ENCODE data around the gene RGS6. TPM values are rescaled to one million over a fixed set of nuclear protein-coding genes. Genes with fewer than 3 reads are reported as not detected.

RGS6 gene
- total RNA-seq, 1 donor = not detected

DNA sequence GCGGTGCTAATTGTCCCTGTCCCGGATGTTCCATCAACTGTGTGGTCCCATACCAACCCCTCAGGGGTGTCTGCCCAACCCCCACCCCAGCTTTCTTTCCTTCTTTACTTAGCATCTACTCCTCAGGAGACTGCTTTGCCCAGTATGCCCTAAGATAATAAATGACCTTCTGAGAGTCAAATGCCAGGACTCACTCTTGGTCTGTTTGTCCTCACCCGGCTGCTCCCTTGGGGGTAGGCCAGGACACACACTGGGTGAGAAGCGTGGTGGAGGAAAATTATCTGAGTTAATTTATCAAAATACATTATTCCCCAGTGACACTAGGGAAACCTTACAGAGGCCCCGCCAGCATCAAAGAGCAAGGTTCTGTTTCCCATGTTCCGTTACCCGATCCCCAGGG is 457.0 kb downstream of the RGS6 start:
- H3K4me3 ChIP-seq (ENCODE audit: insufficient read depth, low read length) = no peak overlapping the region
- no peaks in the 10 kb centered on the region for H3K27me3 ChIP-seq (ENCODE audit: insufficient read depth, low read length)
- H3K4me1 ChIP-seq (ENCODE audit: insufficient read depth, low read length) = no peaks in the 10 kb centered on the region
- H3K4me2 ChIP-seq (ENCODE audit: insufficient read depth, low read length) = no peak overlapping the region
- no peak overlapping the region for H3K27ac ChIP-seq (ENCODE audit: low read depth, low read length)
- H3K36me3 ChIP-seq (ENCODE audit: insufficient read depth, low read length) = no peaks in the 10 kb centered on the region
- H4K20me1 ChIP-seq (ENCODE audit: insufficient read depth, low read length) = no peaks in the 10 kb centered on the region
- TF ChIP-seq, protein P1, sequence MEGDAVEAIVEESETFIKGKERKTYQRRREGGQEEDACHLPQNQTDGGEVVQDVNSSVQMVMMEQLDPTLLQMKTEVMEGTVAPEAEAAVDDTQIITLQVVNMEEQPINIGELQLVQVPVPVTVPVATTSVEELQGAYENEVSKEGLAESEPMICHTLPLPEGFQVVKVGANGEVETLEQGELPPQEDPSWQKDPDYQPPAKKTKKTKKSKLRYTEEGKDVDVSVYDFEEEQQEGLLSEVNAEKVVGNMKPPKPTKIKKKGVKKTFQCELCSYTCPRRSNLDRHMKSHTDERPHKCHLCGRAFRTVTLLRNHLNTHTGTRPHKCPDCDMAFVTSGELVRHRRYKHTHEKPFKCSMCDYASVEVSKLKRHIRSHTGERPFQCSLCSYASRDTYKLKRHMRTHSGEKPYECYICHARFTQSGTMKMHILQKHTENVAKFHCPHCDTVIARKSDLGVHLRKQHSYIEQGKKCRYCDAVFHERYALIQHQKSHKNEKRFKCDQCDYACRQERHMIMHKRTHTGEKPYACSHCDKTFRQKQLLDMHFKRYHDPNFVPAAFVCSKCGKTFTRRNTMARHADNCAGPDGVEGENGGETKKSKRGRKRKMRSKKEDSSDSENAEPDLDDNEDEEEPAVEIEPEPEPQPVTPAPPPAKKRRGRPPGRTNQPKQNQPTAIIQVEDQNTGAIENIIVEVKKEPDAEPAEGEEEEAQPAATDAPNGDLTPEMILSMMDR (IDR thresholded peaks at IDR 0.05; ENCODE audit: extremely low read depth, low read depth, low read length) = no peak
- no peak for DNase-seq (ENCODE audit: insufficient read length, low spot score, missing footprints)
- no peaks in the 10 kb centered on the region for H3K9me3 ChIP-seq (ENCODE audit: low read depth, low read length)
- H3K79me2 ChIP-seq (ENCODE audit: insufficient read depth, low read length) = no peaks in the 10 kb centered on the region
- no peak overlapping the region for H2AFZ ChIP-seq (ENCODE audit: low read length)

DNA sequence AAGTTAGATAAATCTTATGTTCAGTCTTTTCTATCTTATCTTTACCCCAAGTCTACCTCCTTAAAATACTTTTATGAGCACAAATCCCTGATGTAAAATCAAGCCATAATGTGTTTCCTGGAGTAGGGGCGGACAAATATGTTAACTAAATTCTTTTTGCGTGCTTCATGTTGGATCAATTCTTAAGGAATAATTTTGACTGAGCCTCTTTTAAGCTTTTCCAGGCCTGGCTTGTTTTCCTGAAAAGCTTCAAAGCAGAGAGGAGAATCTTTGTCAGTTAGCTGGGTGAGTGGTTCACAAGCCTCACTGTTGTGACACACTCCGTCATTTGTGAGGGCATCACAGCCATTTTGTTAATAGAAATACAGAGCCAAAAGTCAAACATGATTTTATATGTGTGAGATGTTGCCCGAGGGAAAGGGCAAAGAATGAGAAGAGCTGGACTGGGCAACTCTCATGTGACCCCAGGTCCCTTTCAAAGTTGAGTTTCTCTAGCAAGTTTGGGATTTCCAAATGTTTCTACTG is 468.9 kb downstream of the RGS6 start:
- DNase-seq (ENCODE audit: insufficient read length, low spot score, missing footprints) = no peak
- Histone ChIP-seq H2AFZ (ENCODE audit: low read length) (no peak overlapping the region), H3K9me3 (ENCODE audit: low read depth, low read length) (no peaks in the 10 kb centered on the region), H3K4me1 (ENCODE audit: insufficient read depth, low read length) (no peaks in the 10 kb centered on the region), H3K36me3 (ENCODE audit: insufficient read depth, low read length) (no peaks in the 10 kb centered on the region), H3K27me3 (ENCODE audit: insufficient read depth, low read length) (no peaks in the 10 kb centered on the region), H3K27ac (ENCODE audit: low read depth, low read length) (no peak overlapping the region), H3K4me3 (ENCODE audit: insufficient read depth, low read length) (no peak overlapping the region), H3K4me2 (ENCODE audit: insufficient read depth, low read length) (no peak overlapping the region), H3K79me2 (ENCODE audit: insufficient read depth, low read length) (no peaks in the 10 kb centered on the region), H4K20me1 (ENCODE audit: insufficient read depth, low read length) (no peaks in the 10 kb centered on the region)
- TF ChIP-seq, protein P1 (IDR thresholded peaks at IDR 0.05; ENCODE audit: extremely low read depth, low read depth, low read length) = no peak

DNA sequence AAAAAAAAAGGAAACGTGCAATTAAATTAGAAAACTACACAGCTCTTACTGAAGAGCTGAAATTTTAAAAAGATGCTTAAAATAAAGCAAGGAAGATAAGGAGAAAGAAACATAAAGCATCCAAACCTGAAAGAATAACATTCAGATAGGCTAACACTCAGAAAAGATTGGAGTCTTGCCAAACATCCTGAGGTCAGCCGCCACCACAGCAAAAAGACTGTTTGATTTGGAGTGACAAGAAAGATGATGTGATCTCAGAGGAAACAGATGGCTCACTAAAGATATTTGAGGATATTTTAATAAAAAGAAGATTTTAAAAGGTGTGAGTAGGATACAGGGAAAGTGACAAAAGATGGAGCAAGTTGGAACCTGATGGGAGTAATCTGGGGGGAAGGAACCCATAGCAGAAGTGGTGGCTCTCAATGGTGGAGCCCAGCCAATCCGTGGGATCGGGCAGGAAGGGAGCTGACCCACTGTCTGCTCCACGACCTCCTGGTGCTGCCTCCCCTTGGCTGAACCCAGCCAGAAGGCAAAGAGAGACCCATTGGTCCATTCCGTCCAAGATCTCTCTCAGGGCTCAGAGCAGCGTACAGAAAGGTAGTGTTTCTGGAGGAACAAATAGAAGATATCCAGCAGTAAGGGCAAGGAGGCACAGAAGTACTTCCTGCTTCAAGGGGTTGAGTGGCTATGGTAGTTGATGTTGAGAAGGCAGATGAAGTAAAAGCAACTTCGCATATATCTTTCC is 469.6 kb downstream of the RGS6 start:
- H2AFZ ChIP-seq (ENCODE audit: low read length) = no peak overlapping the region
- H3K27ac ChIP-seq (ENCODE audit: low read depth, low read length) = no peak overlapping the region
- H3K36me3 ChIP-seq (ENCODE audit: insufficient read depth, low read length) = no peaks in the 10 kb centered on the region
- DNase-seq (ENCODE audit: insufficient read length, low spot score, missing footprints) = no peak
- H3K79me2 ChIP-seq (ENCODE audit: insufficient read depth, low read length) = no peaks in the 10 kb centered on the region
- H3K27me3 ChIP-seq (ENCODE audit: insufficient read depth, low read length) = no peaks in the 10 kb centered on the region
- no peak overlapping the region for H3K4me2 ChIP-seq (ENCODE audit: insufficient read depth, low read length)
- no peaks in the 10 kb centered on the region for H3K4me1 ChIP-seq (ENCODE audit: insufficient read depth, low read length)
- H3K9me3 ChIP-seq (ENCODE audit: low read depth, low read length) = no peaks in the 10 kb centered on the region
- no peak overlapping the region for H3K4me3 ChIP-seq (ENCODE audit: insufficient read depth, low read length)
- no peaks in the 10 kb centered on the region for H4K20me1 ChIP-seq (ENCODE audit: insufficient read depth, low read length)
- TF ChIP-seq, protein P1 (IDR thresholded peaks at IDR 0.05; ENCODE audit: extremely low read depth, low read depth, low read length) = no peak

DNA sequence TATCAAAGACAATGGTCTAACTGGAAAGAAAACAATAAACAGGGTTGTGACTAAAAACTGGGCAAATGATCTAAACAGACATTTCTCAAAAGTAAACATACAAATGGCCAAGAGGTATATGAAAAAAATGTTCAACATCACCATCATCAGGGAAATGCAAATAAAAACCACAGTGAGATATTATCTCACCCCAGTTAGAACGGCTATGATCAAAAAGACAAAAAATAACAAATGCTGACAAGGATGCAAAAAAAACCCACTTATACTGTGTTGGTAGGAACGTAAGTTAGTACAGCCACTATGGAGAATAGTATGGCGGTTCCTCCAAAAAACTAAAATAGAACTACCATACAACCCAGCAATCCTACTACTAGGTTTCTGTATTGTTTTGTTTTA is 470.1 kb downstream of the RGS6 start:
- Histone ChIP-seq H3K79me2 (ENCODE audit: insufficient read depth, low read length) (no peaks in the 10 kb centered on the region), H4K20me1 (ENCODE audit: insufficient read depth, low read length) (no peaks in the 10 kb centered on the region), H3K4me3 (ENCODE audit: insufficient read depth, low read length) (no peak overlapping the region), H3K4me2 (ENCODE audit: insufficient read depth, low read length) (no peak overlapping the region), H3K9me3 (ENCODE audit: low read depth, low read length) (no peaks in the 10 kb centered on the region), H2AFZ (ENCODE audit: low read length) (no peak overlapping the region), H3K27me3 (ENCODE audit: insufficient read depth, low read length) (no peaks in the 10 kb centered on the region), H3K27ac (ENCODE audit: low read depth, low read length) (no peak overlapping the region), H3K4me1 (ENCODE audit: insufficient read depth, low read length) (no peaks in the 10 kb centered on the region), H3K36me3 (ENCODE audit: insufficient read depth, low read length) (no peaks in the 10 kb centered on the region)
- no peak for DNase-seq (ENCODE audit: insufficient read length, low spot score, missing footprints)
- TF ChIP-seq, protein P1 (IDR thresholded peaks at IDR 0.05; ENCODE audit: extremely low read depth, low read depth, low read length) = no peak

Data from osteoblast (primary cell).